HL-60 (cell line): ENCODE data around the gene GPN3.

Experiments used
- DNase-seq, 2 experiments: peaks; one replicate each; pipeline ENCODE4 v3.0.0-alpha.2; 2010 to 2020; ENCODE audit warnings: low read depth in 1 of 2, low spot score in 1 of 2
- H3K27ac ChIP-seq: fragments of 250-450 bp; sonication (Bioruptor Pico); replicated peaks from 2 replicates; pipeline ENCODE4 v1.5.1; 2020; ENCODE audit warnings: mild to moderate bottlenecking, moderate library complexity
- H3K27me3 ChIP-seq: fragments of 250-450 bp; sonication (Bioruptor Pico); 2 replicates; pipeline ENCODE4 v1.5.1; 2021; ENCODE audit warnings: mild to moderate bottlenecking, moderate library complexity; ENCODE audit not compliant: insufficient read depth, poor library complexity, severe bottlenecking
- H3K4me3 ChIP-seq: replicated peaks from 2 replicates; pipeline ENCODE4 v1.5.1; 2011; ENCODE audit warnings: mild to moderate bottlenecking, control low read depth, low read length; ENCODE audit not compliant: insufficient read depth
- GABPA ChIP-seq: IDR thresholded peaks from 2 replicates; pipeline ENCODE4 v1.6.1; 2012; ENCODE audit warnings: low read depth
- POLR2AphosphoS5 ChIP-seq: IDR thresholded peaks from 2 replicates; pipeline ENCODE4 v1.6.1; 2012; ENCODE audit warnings: low read depth
- SPI1 ChIP-seq: IDR thresholded peaks from 2 replicates; pipeline ENCODE4 v1.6.1; 2012; ENCODE audit warnings: low read depth, mild to moderate bottlenecking, borderline replicate concordance
- TF ChIP-seq, protein P1 (sequence below): IDR thresholded peaks from 2 replicates; pipeline ENCODE4 v1.6.1; 2012; ENCODE audit warnings: low read depth; ENCODE audit not compliant: insufficient replicate concordance
- TF ChIP-seq, protein P2 (sequence below): IDR thresholded peaks from one replicate; pipeline ENCODE4 v1.5.1; 2011; ENCODE audit warnings: low read length, control low read depth, inconsistent platforms; ENCODE audit not compliant: insufficient read depth

Gene GPN3

DNA sequence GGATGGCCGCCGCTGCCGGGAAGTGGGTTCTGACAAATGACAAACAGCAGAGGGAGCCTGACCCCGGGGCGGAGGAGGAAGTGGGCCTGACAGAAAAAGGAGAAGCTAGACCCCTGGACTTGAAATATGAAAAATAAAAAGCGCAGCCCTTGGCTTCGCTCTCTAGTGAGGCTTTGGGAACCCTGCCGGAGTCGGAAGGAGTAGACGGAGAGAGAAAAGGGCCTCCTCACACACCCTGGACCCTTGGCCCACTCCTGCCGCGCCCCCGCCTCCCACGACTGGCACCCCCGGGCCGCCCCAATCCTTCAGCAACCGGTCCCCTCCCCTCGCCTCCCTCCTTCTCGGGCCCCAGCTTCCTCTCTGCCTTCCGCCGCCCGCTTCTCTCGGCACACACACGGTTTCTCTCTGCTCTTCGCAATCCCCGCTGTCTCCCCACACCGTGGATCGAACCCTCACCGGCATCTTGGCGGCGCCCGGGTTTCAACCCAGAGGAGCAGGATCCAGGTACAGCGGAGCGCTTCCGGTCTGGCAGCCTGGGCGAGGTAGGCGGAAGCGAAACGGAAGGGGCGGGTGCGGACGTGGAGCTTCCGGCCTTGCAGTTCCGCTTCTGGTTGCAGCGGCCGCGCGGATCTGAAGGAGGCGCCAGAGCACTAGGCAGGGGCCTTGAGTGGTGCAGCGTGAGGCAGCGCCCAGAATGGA, 18.1 kb downstream of the GPN3 start, which contains the start of gene ARPC3:
Gene ARPC3, minus strand, starts transcription at position 539 of the 699 bp plus-strand sequence. Its CDS starts 77 bp downstream, at position 462.
- peak; percentile 95 to 96 for DNase-seq
- TF ChIP-seq, protein P1, sequence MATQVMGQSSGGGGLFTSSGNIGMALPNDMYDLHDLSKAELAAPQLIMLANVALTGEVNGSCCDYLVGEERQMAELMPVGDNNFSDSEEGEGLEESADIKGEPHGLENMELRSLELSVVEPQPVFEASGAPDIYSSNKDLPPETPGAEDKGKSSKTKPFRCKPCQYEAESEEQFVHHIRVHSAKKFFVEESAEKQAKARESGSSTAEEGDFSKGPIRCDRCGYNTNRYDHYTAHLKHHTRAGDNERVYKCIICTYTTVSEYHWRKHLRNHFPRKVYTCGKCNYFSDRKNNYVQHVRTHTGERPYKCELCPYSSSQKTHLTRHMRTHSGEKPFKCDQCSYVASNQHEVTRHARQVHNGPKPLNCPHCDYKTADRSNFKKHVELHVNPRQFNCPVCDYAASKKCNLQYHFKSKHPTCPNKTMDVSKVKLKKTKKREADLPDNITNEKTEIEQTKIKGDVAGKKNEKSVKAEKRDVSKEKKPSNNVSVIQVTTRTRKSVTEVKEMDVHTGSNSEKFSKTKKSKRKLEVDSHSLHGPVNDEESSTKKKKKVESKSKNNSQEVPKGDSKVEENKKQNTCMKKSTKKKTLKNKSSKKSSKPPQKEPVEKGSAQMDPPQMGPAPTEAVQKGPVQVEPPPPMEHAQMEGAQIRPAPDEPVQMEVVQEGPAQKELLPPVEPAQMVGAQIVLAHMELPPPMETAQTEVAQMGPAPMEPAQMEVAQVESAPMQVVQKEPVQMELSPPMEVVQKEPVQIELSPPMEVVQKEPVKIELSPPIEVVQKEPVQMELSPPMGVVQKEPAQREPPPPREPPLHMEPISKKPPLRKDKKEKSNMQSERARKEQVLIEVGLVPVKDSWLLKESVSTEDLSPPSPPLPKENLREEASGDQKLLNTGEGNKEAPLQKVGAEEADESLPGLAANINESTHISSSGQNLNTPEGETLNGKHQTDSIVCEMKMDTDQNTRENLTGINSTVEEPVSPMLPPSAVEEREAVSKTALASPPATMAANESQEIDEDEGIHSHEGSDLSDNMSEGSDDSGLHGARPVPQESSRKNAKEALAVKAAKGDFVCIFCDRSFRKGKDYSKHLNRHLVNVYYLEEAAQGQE, result no peak
- peak; percentile 89 for TF ChIP-seq POLR2AphosphoS5
- peak; percentile 90 for TF ChIP-seq GABPA
- TF ChIP-seq SPI1, result peak; percentile 97
- TF ChIP-seq, protein P2, sequence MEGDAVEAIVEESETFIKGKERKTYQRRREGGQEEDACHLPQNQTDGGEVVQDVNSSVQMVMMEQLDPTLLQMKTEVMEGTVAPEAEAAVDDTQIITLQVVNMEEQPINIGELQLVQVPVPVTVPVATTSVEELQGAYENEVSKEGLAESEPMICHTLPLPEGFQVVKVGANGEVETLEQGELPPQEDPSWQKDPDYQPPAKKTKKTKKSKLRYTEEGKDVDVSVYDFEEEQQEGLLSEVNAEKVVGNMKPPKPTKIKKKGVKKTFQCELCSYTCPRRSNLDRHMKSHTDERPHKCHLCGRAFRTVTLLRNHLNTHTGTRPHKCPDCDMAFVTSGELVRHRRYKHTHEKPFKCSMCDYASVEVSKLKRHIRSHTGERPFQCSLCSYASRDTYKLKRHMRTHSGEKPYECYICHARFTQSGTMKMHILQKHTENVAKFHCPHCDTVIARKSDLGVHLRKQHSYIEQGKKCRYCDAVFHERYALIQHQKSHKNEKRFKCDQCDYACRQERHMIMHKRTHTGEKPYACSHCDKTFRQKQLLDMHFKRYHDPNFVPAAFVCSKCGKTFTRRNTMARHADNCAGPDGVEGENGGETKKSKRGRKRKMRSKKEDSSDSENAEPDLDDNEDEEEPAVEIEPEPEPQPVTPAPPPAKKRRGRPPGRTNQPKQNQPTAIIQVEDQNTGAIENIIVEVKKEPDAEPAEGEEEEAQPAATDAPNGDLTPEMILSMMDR, result peak; percentile 82
- Histone ChIP-seq H3K27me3 (no peaks in the 10 kb centered on the region), H3K27ac (peak within 1 kb of the TSS; percentile 97), H3K4me3 (peak within 1 kb of the TSS; percentile 75)

DNA sequence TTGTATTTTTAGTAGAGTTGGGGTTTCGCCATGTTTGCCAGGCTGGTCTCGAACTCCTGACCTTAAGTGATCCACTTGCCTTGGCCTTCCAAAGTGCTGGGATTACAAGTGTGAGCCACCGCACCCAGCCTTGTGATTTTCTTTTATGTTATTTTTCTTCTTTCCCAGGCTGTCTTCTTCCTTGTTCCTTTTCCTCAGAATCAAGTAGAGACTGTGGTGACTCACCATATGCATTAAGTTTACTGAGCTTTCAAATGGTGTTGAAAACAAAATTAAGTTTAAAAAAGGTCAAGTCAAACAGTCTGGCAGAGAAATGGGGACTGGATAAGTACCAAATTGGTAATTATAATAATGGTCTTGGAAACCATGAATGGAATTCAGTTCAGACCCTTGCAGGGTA, 23.6 kb downstream of the GPN3 start:
- Histone ChIP-seq H3K27me3 (no peaks in the 10 kb centered on the region), H3K27ac (no peak overlapping the region), H3K4me3 (no peak overlapping the region)
- DNase-seq, result no peak
- no peak for TF ChIP-seq SPI1
- TF ChIP-seq, protein P1, result no peak
- TF ChIP-seq, protein P2, result no peak
- TF ChIP-seq POLR2AphosphoS5, result no peak

DNA sequence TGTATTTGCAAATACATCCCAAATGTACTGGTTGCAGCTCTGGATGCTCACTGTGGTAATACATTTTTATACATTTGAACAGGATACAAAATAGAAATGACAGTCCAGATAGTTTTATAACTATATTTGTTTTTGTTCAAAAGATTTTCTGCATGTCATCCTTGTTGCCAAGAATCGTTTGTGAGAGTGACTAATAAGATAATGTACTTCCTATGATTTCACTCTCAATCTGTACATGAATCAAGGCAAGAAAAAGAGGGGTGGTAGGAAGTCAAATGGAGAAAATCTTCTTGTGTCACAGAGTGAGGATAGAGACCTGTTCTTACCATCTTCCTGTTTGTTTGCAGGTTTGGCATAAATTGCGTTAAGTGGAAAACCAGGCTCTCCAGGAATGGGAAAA, 31.8 kb downstream of the GPN3 start:
- Histone ChIP-seq H3K27ac (no peak overlapping the region), H3K27me3 (no peaks in the 10 kb centered on the region), H3K4me3 (no peak overlapping the region)
- no peak for DNase-seq
- TF ChIP-seq, protein P2, result no peak
- TF ChIP-seq SPI1 (no peak), POLR2AphosphoS5 (no peak)
- TF ChIP-seq, protein P1, result no peak
